Tibial nerve (tissue), 4 donors: ENCODE results near the gene GRIK4. TPM values are rescaled to one million over a fixed set of nuclear protein-coding genes. Genes with fewer than 3 reads are reported as not detected.

Source experiments
- DNase-seq, 2 donors: peaks; one replicate each; pipeline ENCODE4 v3.0.0-alpha.2; 2019; ENCODE audit warnings: low spot score in 2 of 2
- H3K27ac ChIP-seq, 4 donors: fragments of 200-600 bp; sonication (generic) in 3 of 4; one replicate each; pipeline ENCODE4 v1.5.1; 2017 to 2019; ENCODE audit warnings: mild to moderate bottlenecking in 1 of 4
- H3K27me3 ChIP-seq, 2 donors: fragments of 200-600 bp; sonication (generic) in 1 of 2; one replicate each; pipeline versions ENCODE4 v1.5.1 to v1.6.0; 2017 to 2019
- H3K36me3 ChIP-seq, 3 donors: fragments of 200-600 bp; sonication (generic); one replicate each; pipeline ENCODE4 v1.5.1; 2018 to 2019
- H3K4me1 ChIP-seq, 4 donors: fragments of 200-600 bp; sonication (generic) in 3 of 4; one replicate each; pipeline ENCODE4 v1.5.1; 2017 to 2019
- H3K4me3 ChIP-seq, 4 donors: fragments of 200-600 bp; sonication (generic) in 3 of 4; one replicate each; pipeline ENCODE4 v1.5.1; 2017 to 2019; ENCODE audit warnings: mild to moderate bottlenecking in 1 of 4, moderate library complexity in 1 of 4
- H3K9me3 ChIP-seq, 4 donors: fragments of 200-600 bp; sonication (generic) in 3 of 4; one replicate each; pipeline ENCODE4 v1.5.1; 2017 to 2019
- EP300 ChIP-seq, 2 donors: sonication (generic); formaldehyde crosslinking; IDR thresholded peaks; one replicate each; pipeline ENCODE4 v1.6.1; 2017; ENCODE audit warnings: antibody characterized with exemption in 2 of 2, mild to moderate bottlenecking in 1 of 2
- POLR2A ChIP-seq, 2 donors: fragments of 450-650 bp; IDR thresholded peaks; one replicate each; pipeline ENCODE4 v1.6.1; 2017; ENCODE audit warnings: antibody characterized with exemption in 2 of 2, mild to moderate bottlenecking in 2 of 2, moderate library complexity in 2 of 2
- WGBS, 2 donors: methylation state at CpG; one replicate each; pipeline ENCODE4 v1.1.5; 2018; 5-methylcytosine and 5-hydroxymethylcytosine counted together
- total RNA-seq, 4 donors: library from RNA; depleted of rRNA; stranded (reverse); fragments of >200 nt; gene quantifications; one replicate each; pipeline ENCODE4 v1.1.0, GENCODE V29; 2016
- TF ChIP-seq, protein P1 (sequence below), 5 experiments: fragments of 200-600 bp in 3 of 5; fragments of 450-650 bp in 2 of 5; sonication (generic) in 3 of 5; IDR thresholded peaks; one replicate each; pipeline ENCODE4 v1.5.1; 2016 to 2019; ENCODE audit warnings: antibody characterized with exemption in 5 of 5, mild to moderate bottlenecking in 3 of 5, moderate library complexity in 2 of 5

Gene GRIK4
- total RNA-seq, 4 donors from 2014 or later: 0.22 to 0.98 TPM; not detected in 2

DNA sequence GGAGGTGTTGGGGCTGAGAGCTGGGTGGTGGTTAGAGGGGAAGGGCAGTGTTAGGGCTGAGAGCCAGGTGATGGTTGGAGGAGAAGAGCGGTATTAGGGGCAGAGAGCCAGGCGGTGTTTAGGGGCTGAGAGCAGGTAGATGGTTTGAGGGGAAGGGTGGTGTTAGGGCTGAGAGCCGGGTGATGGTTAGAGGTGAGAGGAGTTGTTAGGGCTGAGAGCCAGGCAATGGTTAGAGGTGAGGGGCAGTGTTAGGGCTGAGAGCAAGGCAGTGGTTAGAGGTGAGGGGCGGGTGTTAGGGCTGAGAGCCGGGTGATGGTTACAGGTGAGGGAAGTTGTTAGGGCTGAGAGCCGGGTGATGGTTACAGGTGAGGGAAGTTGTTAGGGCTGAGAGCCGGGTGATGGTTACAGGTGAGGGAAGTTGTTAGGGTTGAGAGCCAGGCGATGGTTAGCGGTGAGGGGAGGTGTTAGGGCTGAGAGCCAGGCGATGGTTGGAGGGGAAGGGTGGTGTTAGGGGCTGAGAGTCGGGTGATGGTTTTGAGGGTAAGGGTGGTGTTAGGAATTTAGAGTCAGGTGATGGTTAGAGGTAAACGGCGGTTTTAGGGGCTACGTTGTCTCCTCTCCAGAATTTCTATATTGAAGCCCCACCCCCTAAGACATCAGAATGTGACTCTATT lies 282.4 kb downstream of the GRIK4 start:
- H3K4me3 ChIP-seq: no peak overlapping the region
- no peaks in the 10 kb centered on the region for H3K36me3 ChIP-seq
- no peak overlapping the region for H3K27ac ChIP-seq
- no peak for DNase-seq
- WGBS, 2 donors: 89 to 90% methylated on average over 14 of the region's 14 CpGs
- H3K9me3 ChIP-seq: peaks cover 0 to 10% (median 0%) of the 10 kb centered on the region in 4 donors
- peaks cover 0 to 9% of the 10 kb centered on the region in 2 donors for H3K27me3 ChIP-seq
- TF ChIP-seq EP300 (IDR thresholded peaks at IDR 0.05) (no peak), POLR2A (IDR thresholded peaks at IDR 0.05) (no peak)
- TF ChIP-seq, protein P1, sequence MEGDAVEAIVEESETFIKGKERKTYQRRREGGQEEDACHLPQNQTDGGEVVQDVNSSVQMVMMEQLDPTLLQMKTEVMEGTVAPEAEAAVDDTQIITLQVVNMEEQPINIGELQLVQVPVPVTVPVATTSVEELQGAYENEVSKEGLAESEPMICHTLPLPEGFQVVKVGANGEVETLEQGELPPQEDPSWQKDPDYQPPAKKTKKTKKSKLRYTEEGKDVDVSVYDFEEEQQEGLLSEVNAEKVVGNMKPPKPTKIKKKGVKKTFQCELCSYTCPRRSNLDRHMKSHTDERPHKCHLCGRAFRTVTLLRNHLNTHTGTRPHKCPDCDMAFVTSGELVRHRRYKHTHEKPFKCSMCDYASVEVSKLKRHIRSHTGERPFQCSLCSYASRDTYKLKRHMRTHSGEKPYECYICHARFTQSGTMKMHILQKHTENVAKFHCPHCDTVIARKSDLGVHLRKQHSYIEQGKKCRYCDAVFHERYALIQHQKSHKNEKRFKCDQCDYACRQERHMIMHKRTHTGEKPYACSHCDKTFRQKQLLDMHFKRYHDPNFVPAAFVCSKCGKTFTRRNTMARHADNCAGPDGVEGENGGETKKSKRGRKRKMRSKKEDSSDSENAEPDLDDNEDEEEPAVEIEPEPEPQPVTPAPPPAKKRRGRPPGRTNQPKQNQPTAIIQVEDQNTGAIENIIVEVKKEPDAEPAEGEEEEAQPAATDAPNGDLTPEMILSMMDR (IDR thresholded peaks at IDR 0.05): no peak
- no peaks in the 10 kb centered on the region for H3K4me1 ChIP-seq

DNA sequence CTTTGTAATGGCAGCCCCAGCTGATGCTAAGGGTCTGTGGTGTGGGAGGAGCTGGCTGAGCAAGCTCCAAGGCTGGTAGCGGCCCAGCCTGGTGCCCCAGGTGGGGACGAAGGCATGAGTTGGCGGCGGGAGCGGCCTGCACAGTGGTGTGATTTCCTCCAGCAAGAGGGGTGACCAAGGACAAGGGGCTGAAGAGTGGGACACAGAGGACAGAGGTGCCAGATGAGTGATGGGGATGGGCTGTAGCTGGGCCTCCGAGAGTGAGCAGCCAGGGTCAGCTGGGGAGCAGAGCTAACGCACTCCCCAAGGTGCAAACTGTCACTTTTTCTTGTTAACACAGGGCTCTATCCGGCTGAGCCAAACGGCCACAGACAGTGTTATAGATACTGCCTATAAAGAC lies 283.2 kb downstream of the GRIK4 start:
- H3K27me3 ChIP-seq: peaks cover 0 to 5% of the 10 kb centered on the region in 2 donors
- no peaks in the 10 kb centered on the region for H3K4me1 ChIP-seq
- H3K27ac ChIP-seq: no peak overlapping the region
- 72 to 79% methylated on average over 9 of the region's 9 CpGs for WGBS, 2 donors
- peaks cover 0 to 10% (median 0%) of the 10 kb centered on the region in 4 donors for H3K9me3 ChIP-seq
- no peaks in the 10 kb centered on the region for H3K36me3 ChIP-seq
- no peak for DNase-seq
- H3K4me3 ChIP-seq: no peak overlapping the region
- no peak for TF ChIP-seq POLR2A (IDR thresholded peaks at IDR 0.05)
- no peak for TF ChIP-seq EP300 (IDR thresholded peaks at IDR 0.05)
- TF ChIP-seq, protein P1 (IDR thresholded peaks at IDR 0.05): no peak

DNA sequence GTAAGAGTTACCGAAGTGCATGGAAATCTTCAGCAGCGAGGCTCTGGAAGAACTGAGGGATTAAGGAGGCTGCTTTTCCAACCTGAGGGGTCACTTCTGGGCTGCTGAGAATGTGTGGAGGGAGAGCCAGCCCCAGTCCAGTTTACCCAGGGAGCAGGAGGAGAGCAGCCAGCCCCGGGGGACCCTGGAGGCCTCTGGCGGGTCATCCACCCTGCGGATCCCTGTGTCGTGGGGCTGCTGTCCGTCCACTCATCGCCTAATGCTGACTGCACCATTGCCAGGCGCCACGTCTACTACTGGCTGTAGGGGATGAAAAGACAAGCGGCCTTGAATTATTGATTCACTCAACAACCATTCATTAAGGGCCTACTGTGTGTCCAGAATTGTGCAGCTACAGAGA lies 283.6 kb downstream of the GRIK4 start:
- H3K4me1 ChIP-seq: no peaks in the 10 kb centered on the region
- no peak overlapping the region for H3K27ac ChIP-seq
- TF ChIP-seq EP300 (IDR thresholded peaks at IDR 0.05): no peak
- no peak for TF ChIP-seq POLR2A (IDR thresholded peaks at IDR 0.05)
- TF ChIP-seq, protein P1 (IDR thresholded peaks at IDR 0.05): no peak
- H3K9me3 ChIP-seq: peaks cover 0 to 10% (median 0%) of the 10 kb centered on the region in 4 donors
- H3K4me3 ChIP-seq: no peak overlapping the region
- no peaks in the 10 kb centered on the region for H3K36me3 ChIP-seq
- 75 to 87% methylated on average over 10 to 11 of the region's 11 CpGs for WGBS, 2 donors
- H3K27me3 ChIP-seq: peaks cover 0 to 3% of the 10 kb centered on the region in 2 donors
- no peak for DNase-seq

DNA sequence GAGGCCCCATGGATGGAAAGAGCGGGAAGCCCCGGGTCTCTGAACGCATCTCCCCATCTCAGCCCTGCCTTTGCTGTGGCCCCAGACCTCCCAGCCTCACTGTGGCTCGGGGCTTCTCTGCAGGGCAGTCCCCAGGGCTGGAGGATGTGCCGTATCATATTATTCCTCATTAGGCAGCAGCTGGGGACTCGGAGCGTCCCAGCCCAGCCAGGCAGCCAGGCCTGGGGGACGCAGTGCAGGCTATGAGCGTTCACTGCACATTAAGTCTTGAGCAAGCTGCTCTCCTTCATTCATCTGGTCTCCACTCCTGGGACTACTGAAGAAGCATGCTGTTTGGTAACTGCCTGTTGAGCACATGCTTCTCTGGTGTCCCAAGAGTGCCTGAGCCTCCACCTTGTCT lies 285.6 kb downstream of the GRIK4 start:
- Histone ChIP-seq H3K27me3 (no peaks in the 10 kb centered on the region), H3K27ac (no peak overlapping the region), H3K9me3 (peaks cover 0 to 1% (median 0%) of the 10 kb centered on the region in 4 donors), H3K4me3 (no peak overlapping the region), H3K36me3 (no peaks in the 10 kb centered on the region), H3K4me1 (no peaks in the 10 kb centered on the region)
- 53 to 70% methylated on average over 8 to 9 of the region's 9 CpGs for WGBS, 2 donors
- TF ChIP-seq EP300 (IDR thresholded peaks at IDR 0.05): no peak
- no peak for TF ChIP-seq POLR2A (IDR thresholded peaks at IDR 0.05)
- TF ChIP-seq, protein P1 (IDR thresholded peaks at IDR 0.05): no peak
- DNase-seq: no peak

DNA sequence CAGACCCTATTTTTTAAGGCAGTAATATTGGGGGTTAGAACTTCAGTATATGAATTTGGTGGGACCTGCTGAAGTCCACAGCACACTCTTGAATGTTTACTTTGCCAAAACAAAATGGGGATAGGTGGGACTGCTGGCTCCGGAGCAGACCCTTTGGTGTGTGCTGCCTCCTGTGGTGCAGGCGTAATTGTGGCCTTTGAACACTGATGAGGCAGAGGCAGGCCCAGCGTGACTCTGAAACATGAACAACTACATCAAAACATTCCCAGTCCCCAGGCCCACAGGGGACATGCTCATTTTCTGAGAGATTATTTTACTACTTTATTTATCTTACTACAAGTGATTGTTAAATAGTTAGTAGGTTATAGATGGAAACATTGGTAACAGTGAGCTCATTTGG lies 287.3 kb downstream of the GRIK4 start:
- DNase-seq: no peak
- Histone ChIP-seq H3K4me1 (no peaks in the 10 kb centered on the region), H3K4me3 (no peak overlapping the region), H3K27me3 (no peaks in the 10 kb centered on the region), H3K27ac (no peak overlapping the region), H3K36me3 (no peaks in the 10 kb centered on the region), H3K9me3 (no peaks in the 10 kb centered on the region)
- 67 to 79% methylated on average over 3 of the region's 3 CpGs for WGBS, 2 donors
- TF ChIP-seq POLR2A (IDR thresholded peaks at IDR 0.05) (no peak), EP300 (IDR thresholded peaks at IDR 0.05) (no peak)
- TF ChIP-seq, protein P1 (IDR thresholded peaks at IDR 0.05): no peak
